Neutrophil (primary cell): ENCODE data around the gene NOD1.

Source experiments
- H3K27ac ChIP-seq: fragments of 200-600 bp; sonication (generic); 2 replicates; pipeline ENCODE4 v1.5.1; 2016; ENCODE audit warnings: mild to moderate bottlenecking, moderate library complexity
- H3K27me3 ChIP-seq: fragments of 200-600 bp; sonication (generic); 2 replicates; pipeline ENCODE4 v1.6.0; 2016; ENCODE audit warnings: mild to moderate bottlenecking
- H3K36me3 ChIP-seq: fragments of 200-600 bp; sonication (generic); 2 replicates; pipeline ENCODE4 v1.5.1; 2017
- H3K4me1 ChIP-seq, 2 experiments: fragments of 200-600 bp in 1 of 2; sonication (generic) in 1 of 2; 1 replicate in 1 of 2; 2 replicates in 1 of 2; pipeline versions ENCODE4 v1.5.1 to v1.6.1; 2013 to 2016; ENCODE audit warnings: low read depth in 1 of 2, low read length in 1 of 2, mild to moderate bottlenecking in 1 of 2, moderate library complexity in 1 of 2; ENCODE audit not compliant: control insufficient read depth in 1 of 2, insufficient read depth in 1 of 2
- H3K4me3 ChIP-seq, 2 experiments: fragments of 200-600 bp in 1 of 2; sonication (generic) in 1 of 2; 1 replicate in 1 of 2; 2 replicates in 1 of 2; pipeline ENCODE4 v1.5.1; 2013 to 2016; ENCODE audit warnings: low read depth in 1 of 2, low read length in 1 of 2, mild to moderate bottlenecking in 1 of 2, moderate library complexity in 1 of 2
- H3K9me3 ChIP-seq: fragments of 200-600 bp; sonication (generic); 2 replicates; pipeline ENCODE4 v1.5.1; 2016
- CTCF ChIP-seq: fragments of 200-600 bp; sonication (generic); IDR thresholded peaks from 2 replicates; pipeline ENCODE4 v1.5.1; 2016; ENCODE audit warnings: antibody characterized with exemption

NOD1 gene

GRCh38 chr7:30469303-30469702 lies 9.3 kb downstream of the NOD1 start:
- H3K4me1 ChIP-seq = peaks cover 25 to 40% of the 10 kb centered on the region in 2 experiments
- no peak overlapping the region for H3K4me3 ChIP-seq
- H3K36me3 ChIP-seq = no peaks in the 10 kb centered on the region
- no peaks in the 10 kb centered on the region for H3K9me3 ChIP-seq
- H3K27ac ChIP-seq = peak overlapping the region; percentile 78
- no peak for TF ChIP-seq CTCF
- no peaks in the 10 kb centered on the region for H3K27me3 ChIP-seq

- H3K27ac ChIP-seq = peak overlapping the region; percentile 78
- peaks cover 30 to 45% of the 10 kb centered on the region in 2 experiments for H3K4me1 ChIP-seq
- no peaks in the 10 kb centered on the region for H3K36me3 ChIP-seq
- TF ChIP-seq CTCF = no peak
- no peaks in the 10 kb centered on the region for H3K27me3 ChIP-seq
- no peak overlapping the region for H3K4me3 ChIP-seq
- H3K9me3 ChIP-seq = no peaks in the 10 kb centered on the region
Measured at GRCh38 chr7:30468791-30469190, 9.8 kb downstream of the NOD1 start.

- peaks cover 32 to 46% of the 10 kb centered on the region in 2 experiments for H3K4me1 ChIP-seq
- H3K9me3 ChIP-seq = no peaks in the 10 kb centered on the region
- H3K36me3 ChIP-seq = no peaks in the 10 kb centered on the region
- H3K27me3 ChIP-seq = no peaks in the 10 kb centered on the region
- H3K27ac ChIP-seq = peak overlapping the region; percentile 78
- peak overlapping the region in 1 of 2 experiments; percentile 13 for H3K4me3 ChIP-seq
- no peak for TF ChIP-seq CTCF
Measured at GRCh38 chr7:30468041-30468440, 10.5 kb downstream of the NOD1 start.

- Histone ChIP-seq H3K9me3 (no peaks in the 10 kb centered on the region), H3K27ac (peak overlapping the region; percentile 78), H3K4me1 (peaks cover 35 to 50% of the 10 kb centered on the region in 2 experiments), H3K36me3 (no peaks in the 10 kb centered on the region), H3K4me3 (no peak overlapping the region), H3K27me3 (no peaks in the 10 kb centered on the region)
- TF ChIP-seq CTCF = no peak
Measured at GRCh38 chr7:30467271-30467670, 11.3 kb downstream of the NOD1 start.

GRCh38 chr7:30466266-30466665 lies 12.3 kb downstream of the NOD1 start:
- Histone ChIP-seq H3K27ac (no peak overlapping the region), H3K4me1 (peaks cover 40 to 55% of the 10 kb centered on the region in 2 experiments), H3K36me3 (no peaks in the 10 kb centered on the region), H3K9me3 (no peaks in the 10 kb centered on the region), H3K4me3 (no peak overlapping the region), H3K27me3 (no peaks in the 10 kb centered on the region)
- no peak for TF ChIP-seq CTCF

- Histone ChIP-seq H3K4me1 (peaks cover 40 to 55% of the 10 kb centered on the region in 2 experiments), H3K27me3 (no peaks in the 10 kb centered on the region), H3K27ac (no peak overlapping the region)
Measured at GRCh38 chr7:30465811-30466180, 12.8 kb downstream of the NOD1 start.

More at GRCh38 chr7:30465811-30466180, 12.8 kb downstream of the NOD1 start:
- TF ChIP-seq CTCF = no peak
- Histone ChIP-seq H3K9me3 (no peaks in the 10 kb centered on the region), H3K4me3 (no peak overlapping the region), H3K36me3 (no peaks in the 10 kb centered on the region)
